Ishikawa (cell line): ENCODE measurements around the gene PRKAB2.

ENCODE experiments used
- CEBPB ChIP-seq: IDR thresholded peaks from 2 replicates; pipeline ENCODE4 v1.6.1; 2012
- CREB1 ChIP-seq: IDR thresholded peaks from 2 replicates; pipeline ENCODE4 v1.6.1; 2012; ENCODE audit warnings: low read depth
- EGR1 ChIP-seq: IDR thresholded peaks from 2 replicates; pipeline ENCODE4 v1.6.1; 2012
- EP300 ChIP-seq: IDR thresholded peaks from 2 replicates; pipeline ENCODE4 v1.6.1; 2012; ENCODE audit warnings: borderline replicate concordance
- FOXM1 ChIP-seq: IDR thresholded peaks from 2 replicates; pipeline ENCODE4 v1.6.1; 2012; ENCODE audit warnings: low read depth, borderline replicate concordance
- NFIC ChIP-seq: IDR thresholded peaks from 2 replicates; pipeline ENCODE4 v1.6.1; 2012
- RAD21 ChIP-seq: IDR thresholded peaks from 2 replicates; pipeline ENCODE4 v1.6.1; 2012; ENCODE audit warnings: low read depth
- TAF1 ChIP-seq: IDR thresholded peaks from 2 replicates; pipeline ENCODE4 v1.6.1; 2012; ENCODE audit warnings: low read depth, mild to moderate bottlenecking
- TCF12 ChIP-seq: IDR thresholded peaks from 2 replicates; pipeline ENCODE4 v1.6.1; 2012; ENCODE audit warnings: low read depth
- TEAD4 ChIP-seq: IDR thresholded peaks from 2 replicates; pipeline ENCODE4 v1.6.1; 2012
- YY1 ChIP-seq: IDR thresholded peaks from 2 replicates; pipeline ENCODE4 v1.6.1; 2012; ENCODE audit warnings: low read depth
- ZBTB7A ChIP-seq: IDR thresholded peaks from 2 replicates; pipeline ENCODE4 v1.6.1; 2012; ENCODE audit warnings: low read depth
- TF ChIP-seq, protein P1 (sequence below): IDR thresholded peaks from 2 replicates; pipeline ENCODE4 v1.6.1; 2012
- TF ChIP-seq, protein P2 (sequence below): IDR thresholded peaks from 2 replicates; pipeline ENCODE4 v1.6.1; 2012
- TF ChIP-seq, protein P3 (sequence below): IDR thresholded peaks from 2 replicates; pipeline ENCODE4 v1.6.1; 2012; ENCODE audit warnings: low read depth, mild to moderate bottlenecking

Gene PRKAB2

DNA sequence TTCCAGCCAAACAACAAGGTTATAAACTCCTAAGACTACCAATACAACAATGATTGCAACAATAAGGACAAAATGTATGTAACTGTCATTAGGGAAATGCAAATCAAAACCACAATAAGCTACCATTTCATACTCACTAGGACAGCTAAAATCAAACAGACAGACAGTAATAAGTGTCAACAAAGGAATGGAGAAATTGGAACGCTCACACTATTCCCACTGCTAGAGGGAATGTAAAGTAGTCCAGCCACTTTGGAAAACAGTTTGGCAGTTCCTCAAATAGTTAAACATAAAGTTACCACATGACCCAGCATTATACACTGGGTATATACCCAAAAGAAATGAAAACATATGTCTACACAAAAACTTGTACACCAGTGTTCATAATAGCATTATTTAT, 9.3 kb downstream of the PRKAB2 start:
- TF ChIP-seq TAF1 (no peak), TEAD4 (no peak), RAD21 (no peak), YY1 (no peak), ZBTB7A (no peak), TCF12 (no peak), CREB1 (no peak), EP300 (no peak), FOXM1 (no peak)
- TF ChIP-seq, protein P1, sequence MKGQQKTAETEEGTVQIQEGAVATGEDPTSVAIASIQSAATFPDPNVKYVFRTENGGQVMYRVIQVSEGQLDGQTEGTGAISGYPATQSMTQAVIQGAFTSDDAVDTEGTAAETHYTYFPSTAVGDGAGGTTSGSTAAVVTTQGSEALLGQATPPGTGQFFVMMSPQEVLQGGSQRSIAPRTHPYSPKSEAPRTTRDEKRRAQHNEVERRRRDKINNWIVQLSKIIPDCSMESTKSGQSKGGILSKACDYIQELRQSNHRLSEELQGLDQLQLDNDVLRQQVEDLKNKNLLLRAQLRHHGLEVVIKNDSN: no peak

DNA sequence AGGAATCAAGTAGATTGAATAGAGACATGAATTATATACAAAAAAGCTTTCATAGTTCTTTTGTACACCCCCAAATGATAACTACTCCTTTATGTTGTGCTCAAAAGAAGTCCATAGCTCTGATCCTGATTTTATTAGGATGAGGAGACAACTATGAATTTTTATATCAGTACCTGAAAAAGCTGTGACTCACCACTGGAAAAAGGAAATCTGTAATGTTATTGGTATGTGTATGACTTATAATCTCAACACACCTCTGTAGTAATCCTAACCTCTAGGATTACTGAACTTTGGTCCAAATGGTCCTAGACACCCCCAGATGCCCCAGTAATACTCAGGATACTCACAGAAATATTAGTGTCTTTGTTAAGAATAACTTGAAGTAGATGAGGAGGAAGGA, 10.2 kb downstream of the PRKAB2 start:
- TF ChIP-seq, protein P1: no peak
- TF ChIP-seq, protein P2, sequence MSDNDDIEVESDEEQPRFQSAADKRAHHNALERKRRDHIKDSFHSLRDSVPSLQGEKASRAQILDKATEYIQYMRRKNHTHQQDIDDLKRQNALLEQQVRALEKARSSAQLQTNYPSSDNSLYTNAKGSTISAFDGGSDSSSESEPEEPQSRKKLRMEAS: no peak
- TF ChIP-seq EP300: no peak
- no peak for TF ChIP-seq TEAD4
- no peak for TF ChIP-seq TAF1

DNA sequence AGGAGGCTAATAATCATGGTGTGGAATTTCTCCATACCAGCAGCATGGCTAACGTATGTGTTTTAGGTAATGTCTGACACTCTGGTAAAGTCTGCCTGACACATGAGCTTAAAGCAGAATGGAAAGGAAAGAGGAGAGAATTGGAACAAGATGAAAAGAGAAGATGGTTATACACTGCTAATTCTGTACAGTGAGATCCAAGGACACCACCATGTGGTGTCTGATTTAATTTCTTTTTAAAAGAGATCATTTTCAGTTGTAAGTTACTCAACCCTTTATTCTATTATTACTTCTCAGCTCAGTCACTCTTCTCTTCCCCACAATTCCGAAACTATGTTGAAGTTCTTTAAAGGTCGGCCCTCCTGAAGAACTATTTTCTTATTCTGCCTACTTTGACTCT, 15.6 kb downstream of the PRKAB2 start:
- TF ChIP-seq, protein P3, sequence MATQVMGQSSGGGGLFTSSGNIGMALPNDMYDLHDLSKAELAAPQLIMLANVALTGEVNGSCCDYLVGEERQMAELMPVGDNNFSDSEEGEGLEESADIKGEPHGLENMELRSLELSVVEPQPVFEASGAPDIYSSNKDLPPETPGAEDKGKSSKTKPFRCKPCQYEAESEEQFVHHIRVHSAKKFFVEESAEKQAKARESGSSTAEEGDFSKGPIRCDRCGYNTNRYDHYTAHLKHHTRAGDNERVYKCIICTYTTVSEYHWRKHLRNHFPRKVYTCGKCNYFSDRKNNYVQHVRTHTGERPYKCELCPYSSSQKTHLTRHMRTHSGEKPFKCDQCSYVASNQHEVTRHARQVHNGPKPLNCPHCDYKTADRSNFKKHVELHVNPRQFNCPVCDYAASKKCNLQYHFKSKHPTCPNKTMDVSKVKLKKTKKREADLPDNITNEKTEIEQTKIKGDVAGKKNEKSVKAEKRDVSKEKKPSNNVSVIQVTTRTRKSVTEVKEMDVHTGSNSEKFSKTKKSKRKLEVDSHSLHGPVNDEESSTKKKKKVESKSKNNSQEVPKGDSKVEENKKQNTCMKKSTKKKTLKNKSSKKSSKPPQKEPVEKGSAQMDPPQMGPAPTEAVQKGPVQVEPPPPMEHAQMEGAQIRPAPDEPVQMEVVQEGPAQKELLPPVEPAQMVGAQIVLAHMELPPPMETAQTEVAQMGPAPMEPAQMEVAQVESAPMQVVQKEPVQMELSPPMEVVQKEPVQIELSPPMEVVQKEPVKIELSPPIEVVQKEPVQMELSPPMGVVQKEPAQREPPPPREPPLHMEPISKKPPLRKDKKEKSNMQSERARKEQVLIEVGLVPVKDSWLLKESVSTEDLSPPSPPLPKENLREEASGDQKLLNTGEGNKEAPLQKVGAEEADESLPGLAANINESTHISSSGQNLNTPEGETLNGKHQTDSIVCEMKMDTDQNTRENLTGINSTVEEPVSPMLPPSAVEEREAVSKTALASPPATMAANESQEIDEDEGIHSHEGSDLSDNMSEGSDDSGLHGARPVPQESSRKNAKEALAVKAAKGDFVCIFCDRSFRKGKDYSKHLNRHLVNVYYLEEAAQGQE: no peak
- TF ChIP-seq, protein P2: no peak
- no peak for TF ChIP-seq YY1
- TF ChIP-seq EGR1: no peak
- no peak for TF ChIP-seq CREB1
- TF ChIP-seq RAD21: no peak
- TF ChIP-seq CEBPB: no peak
- TF ChIP-seq, protein P1: no peak

DNA sequence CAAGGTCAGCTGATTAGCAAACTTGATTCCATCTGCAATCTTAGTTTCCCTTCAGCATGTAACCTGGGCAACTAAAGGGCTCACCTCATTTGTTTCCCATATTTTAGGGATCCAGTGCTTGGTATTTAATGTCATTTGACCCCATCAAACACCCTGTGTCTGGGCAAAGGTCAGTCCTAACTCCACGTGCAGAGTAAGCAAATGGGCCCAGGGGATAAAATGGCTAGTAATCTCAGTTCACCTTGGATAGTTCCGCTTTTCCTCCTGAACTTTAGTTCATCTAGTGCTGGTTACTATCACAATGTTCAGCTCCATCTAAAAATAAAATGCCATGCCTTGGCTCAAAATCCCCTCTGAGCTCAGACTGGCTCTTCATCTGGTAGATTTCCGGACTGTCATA, 19.5 kb downstream of the PRKAB2 start:
- no peak for TF ChIP-seq CEBPB
- TF ChIP-seq TEAD4: no peak
- TF ChIP-seq YY1: no peak
- TF ChIP-seq EP300: no peak
- TF ChIP-seq TCF12: no peak
- TF ChIP-seq NFIC: no peak
- TF ChIP-seq ZBTB7A: no peak
- TF ChIP-seq TAF1: no peak
- no peak for TF ChIP-seq CREB1
- TF ChIP-seq, protein P3: no peak
- no peak for TF ChIP-seq EGR1
- no peak for TF ChIP-seq FOXM1
- TF ChIP-seq RAD21: no peak
- TF ChIP-seq, protein P1: no peak
- TF ChIP-seq, protein P2: no peak

DNA sequence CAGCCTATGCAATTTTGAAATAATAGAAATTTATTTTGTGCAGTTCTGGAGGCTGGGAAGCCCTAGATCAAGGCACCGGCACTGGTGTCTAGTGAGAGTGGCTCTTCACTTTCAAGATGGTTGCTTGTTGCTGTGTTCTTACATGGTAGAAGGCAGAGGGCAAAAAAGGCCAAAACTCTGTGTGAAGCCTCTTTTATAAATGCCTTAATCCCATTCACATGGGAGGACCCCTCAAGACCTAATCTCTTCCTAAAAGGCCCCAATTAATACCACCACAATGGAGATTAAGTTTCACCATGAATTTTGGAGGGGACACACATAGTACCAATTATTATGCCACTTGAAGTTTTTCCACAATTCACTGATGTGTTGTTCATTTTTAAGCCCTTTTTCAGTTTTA, 21.0 kb downstream of the PRKAB2 start:
- TF ChIP-seq FOXM1 (no peak), CEBPB (no peak), CREB1 (no peak), ZBTB7A (no peak), EGR1 (no peak), EP300 (no peak), TEAD4 (no peak)
- TF ChIP-seq, protein P2: no peak
- TF ChIP-seq, protein P3: no peak
- TF ChIP-seq, protein P1: no peak
